GM12801 (cell line): ENCODE data around the gene U2AF1L4.

Source experiments
- TF ChIP-seq, protein P1 (sequence below): IDR thresholded peaks from one replicate; pipeline ENCODE4 v1.5.1; 2011; ENCODE audit warnings: control low read depth; ENCODE audit not compliant: insufficient read length; ENCODE audit errors: extremely low read depth

Gene U2AF1L4

GRCh38 chr19:35716801-35717664 lies 28.2 kb downstream of the U2AF1L4 start:
- TF ChIP-seq, protein P1, sequence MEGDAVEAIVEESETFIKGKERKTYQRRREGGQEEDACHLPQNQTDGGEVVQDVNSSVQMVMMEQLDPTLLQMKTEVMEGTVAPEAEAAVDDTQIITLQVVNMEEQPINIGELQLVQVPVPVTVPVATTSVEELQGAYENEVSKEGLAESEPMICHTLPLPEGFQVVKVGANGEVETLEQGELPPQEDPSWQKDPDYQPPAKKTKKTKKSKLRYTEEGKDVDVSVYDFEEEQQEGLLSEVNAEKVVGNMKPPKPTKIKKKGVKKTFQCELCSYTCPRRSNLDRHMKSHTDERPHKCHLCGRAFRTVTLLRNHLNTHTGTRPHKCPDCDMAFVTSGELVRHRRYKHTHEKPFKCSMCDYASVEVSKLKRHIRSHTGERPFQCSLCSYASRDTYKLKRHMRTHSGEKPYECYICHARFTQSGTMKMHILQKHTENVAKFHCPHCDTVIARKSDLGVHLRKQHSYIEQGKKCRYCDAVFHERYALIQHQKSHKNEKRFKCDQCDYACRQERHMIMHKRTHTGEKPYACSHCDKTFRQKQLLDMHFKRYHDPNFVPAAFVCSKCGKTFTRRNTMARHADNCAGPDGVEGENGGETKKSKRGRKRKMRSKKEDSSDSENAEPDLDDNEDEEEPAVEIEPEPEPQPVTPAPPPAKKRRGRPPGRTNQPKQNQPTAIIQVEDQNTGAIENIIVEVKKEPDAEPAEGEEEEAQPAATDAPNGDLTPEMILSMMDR: no peak

DNA sequence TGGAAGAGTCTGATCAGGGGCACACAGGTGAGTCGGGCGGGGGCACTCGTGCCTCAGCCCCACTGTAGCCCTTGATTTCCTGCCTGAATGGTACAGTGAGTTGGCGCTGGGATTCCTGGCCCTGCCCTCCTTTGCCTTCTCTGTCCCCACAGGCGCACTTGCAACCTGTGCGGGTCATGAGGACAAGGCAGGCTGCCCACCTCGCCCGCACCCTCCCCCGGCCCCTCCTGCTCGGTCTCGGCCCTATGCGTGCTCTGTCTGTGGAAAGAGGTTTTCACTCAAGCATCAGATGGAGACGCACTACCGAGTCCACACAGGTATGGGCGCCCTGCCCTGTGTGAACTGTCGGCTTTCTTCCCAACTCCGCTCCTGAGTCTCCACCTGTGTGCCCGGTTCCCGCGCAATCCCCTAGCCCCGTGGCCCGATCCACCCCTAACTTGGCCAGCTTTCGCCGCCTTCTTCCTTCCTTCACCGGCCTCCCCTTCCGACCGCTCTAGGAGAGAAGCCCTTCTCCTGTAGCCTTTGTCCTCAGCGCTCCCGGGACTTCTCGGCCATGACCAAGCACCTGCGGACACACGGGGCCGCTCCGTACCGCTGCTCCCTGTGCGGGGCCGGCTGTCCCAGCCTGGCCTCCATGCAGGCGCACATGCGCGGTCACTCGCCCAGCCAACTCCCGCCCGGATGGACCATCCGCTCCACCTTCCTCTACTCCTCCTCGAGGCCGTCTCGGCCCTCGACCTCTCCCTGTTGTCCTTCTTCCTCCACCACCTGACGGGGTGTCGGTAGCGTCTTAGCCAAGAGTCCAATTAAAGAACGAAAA lies 29.0 kb downstream of the U2AF1L4 start:
- TF ChIP-seq, protein P1: no peak

- TF ChIP-seq, protein P1: no peak
Measured at GRCh38 chr19:35715355-35715809, 29.8 kb downstream of the U2AF1L4 start.

DNA sequence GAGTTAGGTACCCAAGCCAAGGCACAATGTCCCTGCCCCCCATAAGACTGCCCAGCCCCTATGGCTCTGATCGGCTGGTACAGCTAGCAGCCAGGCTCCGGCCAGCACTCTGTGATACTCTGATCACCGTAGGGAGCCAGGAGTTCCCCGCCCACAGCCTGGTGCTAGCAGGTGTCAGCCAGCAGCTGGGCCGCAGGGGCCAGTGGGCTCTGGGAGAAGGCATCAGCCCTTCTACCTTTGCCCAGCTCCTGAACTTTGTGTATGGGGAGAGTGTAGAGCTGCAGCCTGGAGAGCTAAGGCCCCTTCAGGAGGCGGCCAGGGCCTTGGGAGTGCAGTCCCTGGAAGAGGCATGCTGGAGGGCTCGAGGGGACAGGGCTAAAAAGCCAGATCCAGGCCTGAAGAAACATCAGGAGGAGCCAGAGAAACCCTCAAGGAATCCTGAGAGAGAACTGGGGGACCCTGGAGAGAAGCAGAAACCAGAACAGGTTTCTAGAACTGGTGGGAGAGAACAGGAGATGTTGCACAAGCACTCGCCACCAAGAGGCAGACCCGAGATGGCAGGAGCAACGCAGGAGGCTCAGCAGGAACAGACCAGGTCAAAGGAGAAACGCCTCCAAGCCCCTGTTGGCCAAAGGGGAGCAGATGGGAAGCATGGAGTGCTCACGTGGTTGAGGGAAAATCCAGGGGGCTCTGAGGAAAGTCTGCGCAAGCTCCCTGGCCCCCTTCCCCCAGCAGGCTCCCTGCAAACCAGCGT lies 30.4 kb downstream of the U2AF1L4 start:
- TF ChIP-seq, protein P1: no peak

DNA sequence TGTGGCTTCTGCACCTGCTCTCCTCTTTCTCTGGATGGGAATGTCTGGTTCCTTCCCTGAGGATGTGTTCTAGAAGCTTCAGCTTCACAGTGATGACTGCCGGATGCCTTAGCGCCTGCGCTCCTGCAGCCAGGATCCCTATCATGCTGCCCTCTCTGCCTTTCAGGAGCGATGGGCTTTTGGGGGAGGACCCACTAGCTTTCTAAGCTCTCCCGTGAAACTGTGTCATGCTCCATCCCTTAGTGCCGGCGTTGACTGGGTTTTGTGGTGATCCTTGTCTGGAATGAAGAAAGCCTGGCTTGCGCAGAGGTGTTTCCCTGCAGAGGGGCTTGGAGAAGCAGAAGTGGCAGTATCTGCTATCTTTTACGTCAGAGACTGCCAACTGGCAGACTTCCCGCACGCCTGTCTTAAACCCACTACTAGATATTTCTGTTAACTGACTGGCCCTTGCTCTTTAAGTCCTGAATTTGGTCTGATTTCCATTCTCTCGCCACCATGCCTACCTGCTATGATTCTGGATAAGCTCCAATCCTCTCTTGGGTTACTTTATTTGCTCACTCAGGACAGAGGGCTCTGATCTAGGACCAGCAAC lies 31.2 kb downstream of the U2AF1L4 start:
- TF ChIP-seq, protein P1: no peak

- TF ChIP-seq, protein P1: no peak
Measured at GRCh38 chr19:35713506-35713850, 31.7 kb downstream of the U2AF1L4 start.
